ENCODE measurements around the gene IL1RAPL2. TPM values are rescaled to one million over a fixed set of nuclear protein-coding genes. Genes with fewer than 3 reads are reported as not detected.
"Not testable (repeated sequence)": the region's sequence is repeated elsewhere in the genome, so short reads cannot be mapped to it uniquely, and the experiment has no call there.

IL1RAPL2 gene
- total RNA-seq, result not detected

DNA sequence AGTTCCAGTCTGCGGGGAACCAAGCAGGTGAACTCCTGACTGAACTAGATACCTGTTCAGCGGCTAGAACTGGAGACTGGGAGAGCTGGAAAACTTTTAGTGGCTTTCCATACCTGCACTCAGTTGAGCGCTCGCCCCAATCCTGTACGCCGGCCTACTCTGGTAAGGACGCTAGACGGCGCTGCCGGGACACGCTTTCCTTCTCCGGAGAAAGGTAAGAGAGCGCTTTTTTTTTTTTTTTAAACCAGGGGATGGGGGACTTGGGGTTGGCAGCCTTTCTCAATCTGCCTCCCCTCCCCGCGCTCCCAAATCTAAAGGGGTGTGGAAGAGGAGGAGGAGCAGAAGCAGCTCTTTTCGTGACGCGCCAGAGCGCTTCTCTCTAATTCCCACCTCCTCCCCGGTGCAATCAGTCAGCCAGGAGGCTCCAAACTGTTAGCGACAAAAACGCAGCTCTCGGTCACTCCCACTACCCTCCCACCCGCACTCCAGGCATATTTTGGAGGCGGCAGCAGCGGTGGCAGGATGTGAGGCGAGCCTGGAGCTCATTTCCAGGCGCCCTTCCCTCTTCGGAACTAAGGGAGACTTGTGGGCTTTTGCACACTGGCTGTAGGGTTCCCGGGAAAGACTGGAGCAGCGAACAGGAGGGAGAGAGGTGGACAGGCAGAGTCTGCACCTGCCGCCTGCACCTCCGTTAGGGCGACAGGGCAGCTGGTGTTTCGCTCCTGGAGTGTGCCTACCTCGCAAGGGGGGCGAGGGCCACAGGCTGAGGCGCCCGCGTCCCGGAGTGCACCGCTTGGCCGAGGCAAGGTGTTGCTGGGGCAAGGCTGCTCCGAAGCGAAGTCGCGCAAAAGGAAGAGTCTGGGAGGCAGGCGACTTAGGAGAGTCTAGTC lies at the start of gene IL1RAPL2:
Gene IL1RAPL2, plus strand, starts transcription at position 409 of the 890 bp plus-strand sequence.
- Mint-ChIP-seq H3K4me3 (no peak within 1 kb of the TSS), H3K9me3 (no peaks in the 10 kb centered on the region), H3K36me3 (ENCODE audit: low read depth) (no peaks in the 10 kb centered on the region), H3K4me1 (no peaks in the 10 kb centered on the region), H3K27me3 (peaks cover 33% of the 10 kb centered on the region), H3K27ac (no peak within 1 kb of the TSS)
- DNase-seq, result peak; percentile 6
- ChIA-PET CTCF (no interaction called here), POLR2A (no interaction called here)

DNA sequence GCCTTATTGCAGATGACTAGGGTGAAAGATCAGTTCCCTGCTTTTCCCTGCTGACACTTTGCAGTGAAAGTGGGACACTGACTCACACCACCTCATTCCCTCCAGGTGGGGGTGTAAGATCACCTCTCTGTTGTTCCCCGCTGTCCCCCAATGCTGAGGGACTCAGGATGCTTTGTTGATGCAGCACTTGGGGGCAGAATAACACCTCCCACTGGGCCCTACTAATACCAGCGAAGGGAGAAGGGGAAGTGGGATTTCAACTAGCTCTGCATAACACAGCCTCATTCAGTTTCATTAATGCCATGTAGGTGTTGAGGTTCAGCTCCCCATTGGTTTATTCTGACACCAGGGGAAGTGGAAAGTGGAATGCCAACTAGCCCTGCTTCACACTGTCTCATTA lies 43.6 kb upstream of the IL1RAPL2 start:
- Mint-ChIP-seq H3K36me3 (ENCODE audit: low read depth) (no peaks in the 10 kb centered on the region), H3K9me3 (no peaks in the 10 kb centered on the region), H3K27ac (no peak overlapping the region), H3K4me3 (no peak overlapping the region), H3K27me3 (no peaks in the 10 kb centered on the region), H3K4me1 (no peaks in the 10 kb centered on the region)
- ChIA-PET POLR2A (no interaction called here), CTCF (no interaction called here)
- DNase-seq, result no peak

GRCh38 chrX:104523858-104524257 lies 42.1 kb upstream of the IL1RAPL2 start:
- H3K9me3 Mint-ChIP-seq, result no peaks in the 10 kb centered on the region
- POLR2A ChIA-PET, result no interaction called here
- DNase-seq, result no peak
- no peaks in the 10 kb centered on the region for H3K27me3 Mint-ChIP-seq
- no peaks in the 10 kb centered on the region for H3K36me3 Mint-ChIP-seq (ENCODE audit: low read depth)
- H3K4me3 Mint-ChIP-seq, result no peak overlapping the region
- CTCF ChIA-PET, result no interaction called here
- no peak overlapping the region for H3K27ac Mint-ChIP-seq
- no peaks in the 10 kb centered on the region for H3K4me1 Mint-ChIP-seq

DNA sequence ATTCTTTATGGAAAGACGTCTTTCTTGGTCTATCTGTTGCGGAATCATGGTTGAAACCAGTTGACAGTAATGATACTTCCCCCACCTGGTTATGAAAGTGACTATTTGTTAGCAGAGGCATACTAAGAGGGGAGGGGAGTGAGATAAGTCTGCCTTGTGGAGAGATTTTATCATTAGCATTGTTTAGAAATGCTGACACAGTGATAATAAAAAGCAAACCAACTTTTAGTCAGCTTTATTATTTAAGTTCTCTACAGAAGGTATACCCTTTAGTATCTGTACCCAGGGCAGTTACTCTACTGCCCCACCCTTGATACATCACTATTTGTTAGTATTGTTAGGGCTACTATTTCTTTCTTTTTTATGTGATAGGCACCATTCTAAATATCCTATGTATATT lies 26.9 kb upstream of the IL1RAPL2 start:
- Mint-ChIP-seq H3K4me3 (no peak overlapping the region), H3K4me1 (no peaks in the 10 kb centered on the region), H3K36me3 (ENCODE audit: low read depth) (no peaks in the 10 kb centered on the region), H3K9me3 (no peaks in the 10 kb centered on the region), H3K27me3 (no peaks in the 10 kb centered on the region), H3K27ac (no peak overlapping the region)
- no peak for DNase-seq
- ChIA-PET POLR2A (no interaction called here), CTCF (no interaction called here)

DNA sequence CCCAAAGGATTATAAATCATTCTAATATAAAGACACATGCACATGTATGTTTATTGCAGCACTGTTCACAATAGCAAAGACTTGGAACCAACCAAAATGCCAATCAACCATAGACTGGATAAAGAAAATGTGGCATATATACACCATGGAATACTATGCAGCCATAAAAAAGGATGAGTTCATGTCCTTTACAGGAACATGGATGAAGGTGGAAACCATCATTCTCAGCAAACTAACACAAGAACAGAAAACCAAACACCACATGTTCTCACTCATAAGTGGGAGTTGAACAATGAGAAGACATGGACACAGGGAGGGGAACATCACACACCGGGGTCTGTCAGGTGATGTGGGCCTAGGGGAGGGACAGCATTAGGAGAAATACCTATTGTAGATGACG lies 23.6 kb upstream of the IL1RAPL2 start:
- H3K27ac Mint-ChIP-seq; H3K4me1 Mint-ChIP-seq; H3K4me3 Mint-ChIP-seq; H3K27me3 Mint-ChIP-seq; POLR2A ChIA-PET; H3K9me3 Mint-ChIP-seq; CTCF ChIA-PET; H3K36me3 Mint-ChIP-seq (ENCODE audit: low read depth); DNase-seq: not testable (repeated sequence)

DNA sequence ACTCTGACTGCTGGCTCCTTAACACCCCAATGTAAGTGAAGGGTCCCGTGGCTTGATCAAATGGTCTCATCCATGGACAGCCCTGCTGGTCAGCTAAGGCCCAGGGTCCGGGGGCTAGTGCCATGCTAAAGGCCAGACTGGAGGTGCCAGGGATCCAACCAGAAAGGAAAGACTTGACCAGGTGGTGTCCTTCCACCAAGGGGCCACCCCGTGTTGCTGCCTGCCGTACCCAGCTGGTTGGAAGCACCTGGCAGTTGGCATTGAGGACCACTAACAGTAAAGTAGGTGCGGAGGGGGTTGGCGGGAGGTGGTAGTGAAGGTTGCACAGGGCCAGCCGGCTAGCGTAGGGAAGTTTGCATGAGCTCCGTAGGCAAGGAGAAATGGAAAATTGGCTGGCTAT lies 1.7 kb upstream of the IL1RAPL2 start:
- no peak overlapping the region for H3K4me3 Mint-ChIP-seq
- no peak overlapping the region for H3K27ac Mint-ChIP-seq
- DNase-seq, result no peak
- no peaks in the 10 kb centered on the region for H3K36me3 Mint-ChIP-seq (ENCODE audit: low read depth)
- no peaks in the 10 kb centered on the region for H3K9me3 Mint-ChIP-seq
- POLR2A ChIA-PET, result no interaction called here
- H3K4me1 Mint-ChIP-seq, result no peaks in the 10 kb centered on the region
- CTCF ChIA-PET, result no interaction called here
- peaks cover 33% of the 10 kb centered on the region for H3K27me3 Mint-ChIP-seq

DNA sequence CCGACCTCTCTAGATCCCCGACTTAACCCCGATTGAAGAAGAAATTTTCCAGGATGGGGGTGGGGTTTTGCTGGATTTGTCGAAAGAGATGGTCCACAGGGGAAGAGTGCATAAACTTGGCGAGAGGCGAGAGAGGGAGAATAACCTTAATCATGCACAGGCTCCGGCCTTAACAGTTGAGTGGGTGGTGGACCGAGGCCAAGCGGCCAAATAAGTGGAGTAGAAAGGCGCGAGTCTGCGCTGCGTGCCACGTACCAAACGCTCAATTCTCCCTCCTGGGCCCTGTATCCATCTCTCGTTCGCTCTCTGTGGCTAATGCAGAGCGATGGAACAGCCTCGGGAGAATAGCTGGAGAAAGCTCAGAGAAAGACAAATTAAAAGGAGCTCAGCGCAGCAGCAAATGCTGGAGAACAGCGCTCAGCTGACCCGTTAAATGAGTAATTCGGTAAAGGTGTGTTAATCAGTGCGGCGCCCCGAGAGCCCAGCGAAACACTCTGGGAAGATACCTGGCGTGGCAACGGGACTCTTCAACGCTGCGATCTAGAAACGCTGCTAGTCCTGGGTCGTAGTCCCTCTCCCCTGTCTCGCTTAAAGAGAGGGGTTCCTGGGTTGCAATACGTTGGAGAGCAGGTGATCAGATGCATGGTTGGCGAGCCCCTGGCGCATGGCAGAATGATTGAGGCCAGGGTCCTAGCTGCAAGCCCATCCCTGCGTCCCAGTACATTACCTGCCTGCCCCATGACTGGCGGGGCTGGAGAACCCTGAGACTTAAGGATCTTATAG lies 887 bp upstream of the IL1RAPL2 start:
- Mint-ChIP-seq H3K27me3 (peaks cover 33% of the 10 kb centered on the region), H3K36me3 (ENCODE audit: low read depth) (no peaks in the 10 kb centered on the region), H3K9me3 (no peaks in the 10 kb centered on the region), H3K27ac (no peak overlapping the region), H3K4me1 (no peaks in the 10 kb centered on the region), H3K4me3 (no peak overlapping the region)
- DNase-seq, result no peak
- CTCF ChIA-PET, result no interaction called here
- POLR2A ChIA-PET, result no interaction called here

- H3K27me3 Mint-ChIP-seq, result peaks cover 33% of the 10 kb centered on the region
- no peaks in the 10 kb centered on the region for H3K36me3 Mint-ChIP-seq (ENCODE audit: low read depth)
- DNase-seq, result no peak
- POLR2A ChIA-PET, result no interaction called here
- H3K4me1 Mint-ChIP-seq, result no peaks in the 10 kb centered on the region
- H3K27ac Mint-ChIP-seq, result no peak overlapping the region
- H3K9me3 Mint-ChIP-seq, result no peaks in the 10 kb centered on the region
- H3K4me3 Mint-ChIP-seq, result no peak overlapping the region
- CTCF ChIA-PET, result no interaction called here
Observed at GRCh38 chrX:104566681-104567501, 892 bp downstream of the IL1RAPL2 start.

- H3K4me3 Mint-ChIP-seq, result no peak overlapping the region
- ChIA-PET POLR2A (no interaction called here), CTCF (no interaction called here)
- peaks cover 33% of the 10 kb centered on the region for H3K27me3 Mint-ChIP-seq
- DNase-seq, result no peak
- H3K36me3 Mint-ChIP-seq (ENCODE audit: low read depth), result no peaks in the 10 kb centered on the region
- no peaks in the 10 kb centered on the region for H3K4me1 Mint-ChIP-seq
- no peak overlapping the region for H3K27ac Mint-ChIP-seq
- no peaks in the 10 kb centered on the region for H3K9me3 Mint-ChIP-seq
Observed at GRCh38 chrX:104567506-104567905, 1.5 kb downstream of the IL1RAPL2 start.

- H3K4me1 Mint-ChIP-seq, result no peaks in the 10 kb centered on the region
- no peak overlapping the region for H3K27ac Mint-ChIP-seq
- H3K27me3 Mint-ChIP-seq, result peaks cover 33% of the 10 kb centered on the region
- ChIA-PET CTCF (no interaction called here), POLR2A (no interaction called here)
- H3K9me3 Mint-ChIP-seq, result no peaks in the 10 kb centered on the region
- DNase-seq, result no peak
- H3K36me3 Mint-ChIP-seq (ENCODE audit: low read depth), result no peaks in the 10 kb centered on the region
- H3K4me3 Mint-ChIP-seq, result no peak overlapping the region
Observed at GRCh38 chrX:104568304-104568915, 2.4 kb downstream of the IL1RAPL2 start.

DNA sequence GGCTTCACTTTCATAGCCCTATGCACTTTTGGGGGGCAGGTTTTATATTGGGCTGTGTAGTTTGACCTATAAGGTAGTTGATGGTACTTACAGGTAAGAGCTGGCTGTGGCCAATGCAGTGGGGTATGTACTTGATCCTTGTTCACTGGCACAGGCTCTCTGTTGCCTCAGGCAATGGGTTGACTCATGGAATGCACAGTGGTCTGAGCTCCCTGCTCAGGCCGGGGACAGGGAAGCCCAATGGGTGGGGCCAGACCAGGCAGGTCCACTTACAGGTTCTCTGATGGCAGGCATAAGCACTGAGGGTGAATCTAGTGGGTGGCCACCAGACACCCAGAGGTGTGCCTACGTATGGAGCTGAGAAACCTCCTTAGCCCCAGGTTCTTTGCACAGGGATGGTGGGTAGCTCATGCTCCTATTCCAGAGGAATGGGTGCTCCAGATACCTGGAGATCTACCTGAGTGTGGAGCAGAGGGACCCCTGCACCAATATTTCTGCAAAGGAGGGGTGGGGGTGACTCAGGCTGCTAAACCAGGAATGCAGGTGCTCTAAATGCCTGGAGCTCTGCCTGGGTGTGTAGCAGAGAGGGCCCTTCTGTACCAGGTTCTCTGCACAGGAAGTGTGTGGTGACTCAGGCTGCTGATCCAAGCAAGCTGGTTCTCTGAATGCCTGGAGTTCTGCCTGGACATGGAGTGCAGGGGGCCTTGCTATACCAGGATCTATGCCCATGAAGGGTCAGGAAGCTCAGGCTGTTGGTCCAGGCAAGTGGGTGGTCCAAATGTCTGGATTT lies 52.3 kb downstream of the IL1RAPL2 start:
- ChIA-PET POLR2A (no interaction called here), CTCF (no interaction called here)
- Mint-ChIP-seq H3K27ac (no peak overlapping the region), H3K27me3 (no peaks in the 10 kb centered on the region), H3K36me3 (ENCODE audit: low read depth) (no peaks in the 10 kb centered on the region), H3K4me3 (no peak overlapping the region), H3K4me1 (no peaks in the 10 kb centered on the region), H3K9me3 (no peaks in the 10 kb centered on the region)
- no peak for DNase-seq

GRCh38 chrX:104621781-104622180 lies 55.8 kb downstream of the IL1RAPL2 start:
- Mint-ChIP-seq H3K27ac (no peak overlapping the region), H3K4me1 (no peaks in the 10 kb centered on the region), H3K9me3 (no peaks in the 10 kb centered on the region), H3K36me3 (ENCODE audit: low read depth) (no peaks in the 10 kb centered on the region), H3K4me3 (no peak overlapping the region), H3K27me3 (no peaks in the 10 kb centered on the region)
- ChIA-PET CTCF (no interaction called here), POLR2A (no interaction called here)
- no peak for DNase-seq

Data from activated CD4-positive, alpha-beta T cell treated with anti-CD3 and anti-CD28 coated beads, Interleukin-2, amount 10 ng/mL, durations not matched to agents 7 days and 5 days (primary cell).